ENCODE measurements around the gene ZFHX2.

ZFHX2 gene

DNA sequence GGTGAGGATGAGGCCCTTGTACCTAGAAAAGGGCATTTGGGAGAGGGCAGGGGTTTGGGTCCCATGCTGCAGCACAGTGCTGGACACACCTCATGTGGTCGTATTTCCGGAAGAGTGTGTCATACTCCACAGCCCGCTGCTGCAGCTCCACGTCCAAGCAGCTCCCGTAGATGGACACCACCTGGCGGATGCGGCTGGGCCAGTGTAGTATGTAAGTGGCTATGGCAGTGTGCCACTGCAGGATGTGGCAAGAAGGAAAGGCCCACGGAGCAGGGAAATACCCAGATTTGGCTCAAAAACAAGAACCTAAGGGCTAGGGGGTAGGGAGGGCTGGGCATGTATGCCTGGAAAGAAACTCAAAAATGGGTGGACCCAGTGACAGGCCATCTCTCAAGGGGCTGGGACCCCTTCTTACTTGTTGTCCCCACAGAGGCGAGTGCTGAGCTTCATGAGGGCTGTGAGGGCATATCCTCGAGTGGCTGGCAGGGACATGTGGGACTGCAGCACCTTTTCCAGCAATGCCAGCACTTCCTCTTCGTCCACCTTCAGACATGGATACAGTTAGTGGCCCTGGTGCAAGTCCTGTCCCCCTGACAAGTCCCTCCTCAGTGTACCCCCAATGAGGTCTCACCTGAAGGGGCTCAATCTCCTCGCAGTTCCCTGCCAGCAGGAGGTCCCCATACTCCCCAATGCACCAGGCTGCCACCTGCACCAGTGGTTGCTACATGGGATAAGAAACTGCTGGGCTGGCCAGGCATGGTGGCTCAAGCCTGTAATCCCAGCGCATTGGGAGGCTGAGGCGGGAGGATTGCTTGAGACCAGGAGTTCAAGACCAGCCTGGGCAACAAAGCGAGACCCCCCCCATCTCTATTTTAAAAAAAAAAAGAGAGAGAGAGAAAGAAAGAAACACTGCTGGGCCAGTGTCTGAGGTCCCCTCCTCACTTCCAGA is 10.6 kb upstream of the ZFHX2 start:
- no peak for DNase-seq (ENCODE audit: low read depth in 1 of 2, low spot score in 1 of 2)

DNA sequence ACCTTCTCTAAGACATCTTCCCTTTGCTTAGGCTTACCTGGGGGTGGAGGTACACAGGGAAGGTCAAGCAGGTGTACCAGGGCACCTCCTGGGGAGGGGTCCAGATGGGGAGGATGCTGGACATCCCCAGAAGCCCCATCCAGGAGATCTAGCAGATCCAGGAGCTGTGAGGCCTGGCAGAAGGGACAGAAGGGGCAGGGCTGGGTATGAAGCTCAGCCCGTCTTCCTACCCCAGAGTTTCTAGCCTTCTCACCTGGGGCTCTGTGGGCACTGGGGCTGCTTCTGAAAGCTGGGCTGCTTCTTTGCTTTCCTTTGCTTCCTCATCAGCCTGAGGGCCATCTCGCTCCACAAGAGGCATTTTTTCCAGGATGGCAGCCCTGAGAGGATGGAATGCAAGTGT is 9.7 kb upstream of the ZFHX2 start:
- no peak for DNase-seq (ENCODE audit: low read depth in 1 of 2, low spot score in 1 of 2)

DNA sequence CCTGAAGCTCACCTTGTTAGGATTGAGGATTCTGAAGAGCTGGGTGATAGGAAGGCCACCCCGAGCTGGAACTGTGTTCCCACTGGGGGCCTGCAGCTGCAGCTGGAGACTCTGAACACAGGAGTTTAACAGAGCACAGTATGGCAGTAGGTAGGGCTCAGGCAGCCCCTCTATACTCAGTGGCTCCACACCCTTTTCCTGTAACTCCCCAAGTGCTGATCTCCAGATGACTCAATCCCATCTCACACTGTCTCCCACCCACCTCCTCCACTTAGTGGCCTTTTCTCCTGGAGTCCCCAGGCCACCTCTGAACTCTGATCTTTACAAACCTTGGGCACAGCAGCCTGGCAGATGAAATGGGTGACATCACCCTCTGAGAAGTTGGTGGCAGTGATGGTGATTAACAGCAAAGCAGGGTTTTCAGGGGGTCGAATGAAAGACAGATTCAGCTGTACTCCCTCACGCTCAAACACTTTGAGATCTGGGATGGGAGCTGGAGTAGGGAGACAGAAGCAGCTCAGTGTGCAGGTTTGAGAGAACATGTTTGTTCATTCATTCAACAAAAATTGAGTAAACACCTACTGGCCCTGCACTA is 8.5 kb upstream of the ZFHX2 start:
- DNase-seq (ENCODE audit: low read depth in 1 of 2, low spot score in 1 of 2): no peak

DNA sequence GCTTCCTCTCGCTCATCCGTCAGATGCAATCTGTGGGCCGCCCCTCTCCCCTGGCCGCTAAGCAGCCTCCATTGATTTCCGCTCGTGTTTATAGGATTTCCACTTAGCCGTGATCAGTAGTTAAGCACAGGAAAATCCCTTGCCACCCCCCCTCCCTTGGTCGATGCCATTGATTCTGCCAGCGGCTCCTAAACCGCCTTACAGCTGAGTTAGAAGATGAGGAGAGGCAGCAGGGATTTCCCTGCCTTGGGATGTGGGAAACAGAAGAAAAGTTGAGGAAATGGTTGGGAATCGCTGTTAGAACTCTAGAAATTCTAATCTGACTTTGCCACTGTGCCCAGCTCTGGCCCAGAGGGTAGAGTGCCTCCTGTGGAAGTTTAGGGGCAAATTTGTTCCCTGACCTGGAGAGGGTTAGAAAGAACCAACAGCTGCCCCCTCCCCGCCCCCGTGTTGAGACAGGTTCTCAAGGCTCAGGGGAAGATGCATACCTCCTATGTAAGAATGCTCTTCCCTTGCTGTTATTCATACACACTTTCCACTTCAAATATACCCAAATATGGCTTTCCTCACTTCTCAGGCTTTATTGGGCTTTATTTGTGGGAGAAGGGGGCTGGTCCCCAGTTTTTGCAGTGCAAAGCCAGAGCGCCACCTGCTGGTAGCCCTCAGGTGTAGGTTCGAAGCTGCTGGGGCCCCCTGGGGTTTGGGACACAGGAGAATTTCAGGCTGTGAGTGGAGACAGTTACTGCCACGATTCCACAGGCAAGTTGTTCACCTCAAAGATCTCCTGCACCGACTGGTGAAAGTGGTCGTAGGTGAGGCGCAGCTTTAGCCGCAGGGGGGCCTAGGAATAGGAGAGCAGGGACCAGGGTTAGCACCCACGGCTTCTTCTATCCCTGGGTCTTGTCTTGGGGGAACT is 7.7 kb upstream of the ZFHX2 start:
- DNase-seq (ENCODE audit: low read depth in 1 of 2, low spot score in 1 of 2): peak; percentile 41 to 46

DNA sequence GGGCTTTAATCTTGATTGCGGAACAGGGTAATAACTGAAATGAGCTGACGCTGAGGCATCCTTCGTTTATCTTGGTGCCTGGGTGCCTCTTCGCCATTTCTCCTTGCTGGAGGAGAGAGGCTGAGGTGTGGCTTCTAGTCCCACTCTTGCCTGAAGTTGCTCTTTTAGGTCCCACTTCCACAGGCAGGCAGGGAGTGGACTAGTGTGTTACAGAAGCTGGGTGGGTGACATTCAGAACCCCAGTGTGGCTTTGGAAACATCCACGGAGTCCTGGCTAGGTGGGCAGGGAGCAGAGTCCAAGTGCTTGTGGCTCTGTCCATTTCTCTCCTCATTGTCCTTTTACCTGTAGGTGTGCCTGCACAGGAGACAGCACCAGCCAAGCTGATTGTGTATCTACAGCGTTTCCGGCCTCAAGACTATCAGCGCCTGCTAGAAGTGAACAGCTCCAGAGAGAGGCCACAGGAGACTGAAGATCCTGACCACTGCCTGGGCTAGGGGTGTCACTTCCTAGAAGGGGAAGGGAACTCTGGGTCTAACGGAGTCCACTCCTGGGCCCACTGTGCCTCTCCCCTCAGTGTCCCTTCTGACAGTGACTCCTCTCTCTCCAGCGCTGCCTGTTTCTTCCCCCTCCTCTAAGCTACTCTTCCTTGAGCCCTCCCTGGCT is 6.9 kb upstream of the ZFHX2 start:
- no peak for DNase-seq (ENCODE audit: low read depth in 1 of 2, low spot score in 1 of 2)

DNA sequence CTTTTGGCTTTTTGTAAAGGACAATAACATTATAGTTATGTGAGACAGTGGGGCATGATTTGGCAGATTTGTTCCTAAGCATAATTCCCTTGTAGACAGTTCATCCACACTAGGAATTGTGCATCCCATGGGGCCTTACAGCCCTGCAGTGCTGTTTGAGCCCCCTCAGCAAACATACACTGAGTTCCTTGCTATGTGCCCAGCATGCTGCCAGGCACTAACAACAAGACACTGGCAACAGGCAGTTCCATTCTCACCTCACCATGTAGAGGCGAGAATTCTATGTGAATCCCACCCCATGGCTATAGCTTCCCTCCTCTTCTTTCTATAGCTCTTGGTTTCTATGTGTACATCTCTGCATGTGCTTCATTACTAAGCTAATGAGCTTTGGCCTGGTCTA is 6.4 kb upstream of the ZFHX2 start:
- DNase-seq (ENCODE audit: low read depth in 1 of 2, low spot score in 1 of 2): no peak

DNA sequence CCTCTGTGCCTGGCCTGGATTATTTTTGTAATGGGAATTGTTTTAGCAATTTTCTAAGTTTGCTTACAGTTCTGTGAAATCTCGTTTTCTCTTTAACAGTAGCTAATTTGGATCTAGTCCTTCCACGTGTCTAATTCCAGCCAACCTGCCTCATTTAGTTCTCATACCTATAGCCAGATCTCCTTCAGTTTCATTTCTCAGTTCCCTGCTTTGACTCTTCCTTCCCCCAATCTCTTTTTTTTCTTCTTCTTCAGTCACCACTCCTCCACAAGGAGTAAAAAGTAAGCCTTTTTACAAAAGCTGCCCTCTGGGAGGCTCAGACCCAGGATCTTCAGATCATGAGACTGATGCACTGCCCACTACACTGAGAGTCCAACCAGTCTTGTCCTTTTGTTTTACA is 6.0 kb upstream of the ZFHX2 start:
- no peak for DNase-seq (ENCODE audit: low read depth in 1 of 2, low spot score in 1 of 2)

DNA sequence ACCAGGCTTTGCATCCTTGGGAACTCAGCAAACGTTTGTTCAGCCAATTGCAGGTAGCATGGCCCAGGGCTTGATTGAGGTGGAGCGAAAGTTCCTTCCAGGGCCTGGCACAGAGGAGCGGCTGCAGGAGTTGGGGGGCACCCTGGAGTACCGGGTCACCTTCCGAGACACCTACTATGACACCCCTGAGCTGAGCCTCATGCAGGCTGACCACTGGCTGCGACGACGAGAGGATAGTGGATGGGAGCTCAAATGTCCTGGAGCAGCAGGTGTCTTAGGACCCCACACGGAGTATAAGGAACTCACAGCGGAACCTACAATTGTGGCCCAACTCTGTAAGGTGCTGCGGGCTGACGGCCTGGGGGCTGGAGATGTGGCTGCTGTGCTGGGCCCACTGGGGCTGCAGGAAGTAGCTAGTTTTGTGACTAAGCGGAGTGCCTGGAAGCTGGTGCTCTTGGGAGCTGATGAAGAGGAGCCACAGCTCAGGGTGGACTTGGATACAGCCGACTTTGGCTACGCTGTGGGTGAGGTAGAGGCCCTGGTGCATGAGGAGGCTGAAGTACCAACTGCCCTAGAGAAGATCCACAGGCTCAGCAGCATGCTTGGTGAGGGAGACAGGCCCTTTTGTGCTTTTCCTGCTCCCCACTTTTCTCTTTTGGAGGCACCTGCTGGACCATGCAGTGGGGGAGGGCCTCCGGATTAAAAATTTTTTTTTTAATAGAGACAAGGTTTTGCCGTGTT is 5.3 kb upstream of the ZFHX2 start:
- DNase-seq (ENCODE audit: low read depth in 1 of 2, low spot score in 1 of 2): no peak

DNA sequence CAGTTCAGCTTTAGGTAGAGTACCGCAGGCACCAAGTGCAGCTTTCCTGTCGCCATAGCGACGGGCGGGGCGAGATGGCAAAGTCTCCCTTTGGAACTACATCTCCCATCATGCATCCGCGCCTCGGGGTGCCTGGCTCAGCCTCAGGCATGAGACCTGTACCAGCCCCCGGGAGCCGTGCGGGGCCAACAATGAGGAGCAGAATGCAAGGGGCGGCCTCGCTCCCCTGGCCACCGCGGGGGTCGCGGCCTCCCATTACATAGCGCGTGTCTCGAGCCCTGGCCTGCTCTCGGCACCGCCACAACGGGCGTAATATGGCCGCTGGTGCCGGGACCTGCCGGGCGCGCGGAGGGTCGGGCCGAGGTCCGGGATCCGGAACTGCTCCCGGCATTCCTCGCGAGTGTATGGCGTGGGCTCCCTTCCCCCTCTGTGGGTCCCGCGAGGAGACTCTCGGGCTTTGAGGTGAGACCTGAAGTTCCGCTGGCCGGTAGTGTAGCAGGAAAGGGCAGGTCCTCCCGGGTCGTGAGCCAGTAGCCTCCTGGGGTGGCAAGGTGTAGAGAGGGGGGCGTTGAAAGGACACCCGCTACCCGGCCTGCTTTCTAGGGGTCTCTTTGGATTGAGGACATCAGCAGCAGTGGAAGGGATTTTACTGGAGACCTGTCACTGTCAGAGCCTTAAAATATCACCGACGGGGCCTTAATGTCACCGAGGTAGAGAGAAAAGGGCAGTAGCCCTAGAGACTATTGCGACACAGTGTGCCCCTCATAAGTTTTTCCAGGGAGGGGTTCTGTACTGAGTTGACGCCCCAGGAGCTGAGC is 4.5 kb upstream of the ZFHX2 start, which contains the start of gene THTPA:
TSS of gene THTPA (plus strand) at position 390 of the 818 bp plus-strand sequence. CDS start 487 bp downstream, outside the sequence.
- DNase-seq (ENCODE audit: low read depth in 1 of 2, low spot score in 1 of 2): peak; percentile 82 to 93

DNA sequence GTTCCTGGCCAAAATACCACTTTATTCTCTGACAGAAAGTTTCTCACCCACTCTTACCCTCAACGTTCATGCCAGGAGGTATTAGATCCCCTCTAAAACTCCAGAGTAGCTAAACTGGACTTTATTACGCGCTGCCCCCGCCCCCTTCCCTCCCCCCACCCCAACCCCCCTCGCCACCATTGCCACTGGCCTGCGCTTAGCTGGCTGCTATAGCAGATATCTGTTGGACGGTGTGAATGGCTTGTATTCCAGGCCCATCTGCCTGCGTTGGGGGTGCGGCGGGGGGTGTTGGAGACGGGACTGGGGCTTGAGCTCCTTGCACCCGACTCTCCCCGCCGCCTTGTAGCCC is 3.9 kb upstream of the ZFHX2 start:
- DNase-seq (ENCODE audit: low read depth in 1 of 2, low spot score in 1 of 2): no peak

DNA sequence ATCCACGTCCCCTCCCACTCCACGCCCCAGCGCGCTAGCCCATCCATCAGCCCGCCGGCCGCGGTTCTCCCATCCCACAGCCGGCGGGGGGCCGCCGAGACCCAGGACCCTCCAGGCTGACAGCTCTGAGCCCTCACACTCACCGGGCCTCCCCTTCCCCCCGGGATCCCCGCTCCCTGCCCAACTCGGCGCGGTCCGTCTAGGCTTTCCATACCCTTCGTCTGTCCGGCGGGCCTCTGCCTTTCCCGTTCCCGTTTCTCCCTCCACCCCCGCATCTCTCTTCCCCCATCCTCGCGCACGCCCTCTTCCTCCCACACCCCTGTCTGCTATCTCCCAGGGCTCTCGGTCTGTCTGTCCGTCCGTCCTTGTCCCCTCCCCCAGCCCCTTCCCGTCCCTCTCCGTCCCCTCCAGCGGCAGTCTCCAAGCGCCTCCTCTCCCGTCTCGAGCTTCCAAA is 726 bp downstream of the ZFHX2 start:
- no peak for DNase-seq (ENCODE audit: low read depth in 1 of 2, low spot score in 1 of 2)

DNA sequence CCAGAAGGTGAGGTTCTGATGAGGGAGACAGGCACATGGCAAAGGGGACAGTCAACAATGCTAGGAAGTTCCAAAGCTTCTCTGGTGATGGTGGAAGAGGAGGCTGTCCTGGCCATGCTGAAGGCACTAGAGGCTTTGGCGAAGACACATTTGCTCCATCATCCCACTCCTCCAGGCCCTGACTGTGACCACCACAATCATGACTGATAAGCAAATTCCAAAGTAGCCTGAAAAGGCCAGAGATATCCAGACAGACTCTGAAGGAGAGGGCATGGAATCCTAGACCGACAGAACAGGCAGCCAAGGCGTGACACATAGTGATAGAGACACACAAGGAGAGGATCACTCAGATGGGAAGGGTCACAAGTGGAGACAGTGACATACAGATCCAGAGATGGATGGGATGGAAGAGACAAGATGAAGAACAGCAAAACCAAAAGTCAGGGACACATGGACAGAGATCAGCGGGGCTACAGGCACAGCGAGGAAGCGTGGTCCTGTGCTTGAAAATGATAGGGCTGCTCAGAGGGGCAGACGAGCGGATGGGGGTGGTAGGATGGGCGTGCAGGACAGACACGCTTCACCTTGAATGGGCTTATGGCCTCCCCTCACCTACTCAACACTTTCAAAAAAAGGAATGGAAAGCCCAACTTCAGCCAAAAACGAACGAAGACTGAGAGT is 1.3 kb downstream of the ZFHX2 start:
- DNase-seq (ENCODE audit: low read depth in 1 of 2, low spot score in 1 of 2): no peak

DNA sequence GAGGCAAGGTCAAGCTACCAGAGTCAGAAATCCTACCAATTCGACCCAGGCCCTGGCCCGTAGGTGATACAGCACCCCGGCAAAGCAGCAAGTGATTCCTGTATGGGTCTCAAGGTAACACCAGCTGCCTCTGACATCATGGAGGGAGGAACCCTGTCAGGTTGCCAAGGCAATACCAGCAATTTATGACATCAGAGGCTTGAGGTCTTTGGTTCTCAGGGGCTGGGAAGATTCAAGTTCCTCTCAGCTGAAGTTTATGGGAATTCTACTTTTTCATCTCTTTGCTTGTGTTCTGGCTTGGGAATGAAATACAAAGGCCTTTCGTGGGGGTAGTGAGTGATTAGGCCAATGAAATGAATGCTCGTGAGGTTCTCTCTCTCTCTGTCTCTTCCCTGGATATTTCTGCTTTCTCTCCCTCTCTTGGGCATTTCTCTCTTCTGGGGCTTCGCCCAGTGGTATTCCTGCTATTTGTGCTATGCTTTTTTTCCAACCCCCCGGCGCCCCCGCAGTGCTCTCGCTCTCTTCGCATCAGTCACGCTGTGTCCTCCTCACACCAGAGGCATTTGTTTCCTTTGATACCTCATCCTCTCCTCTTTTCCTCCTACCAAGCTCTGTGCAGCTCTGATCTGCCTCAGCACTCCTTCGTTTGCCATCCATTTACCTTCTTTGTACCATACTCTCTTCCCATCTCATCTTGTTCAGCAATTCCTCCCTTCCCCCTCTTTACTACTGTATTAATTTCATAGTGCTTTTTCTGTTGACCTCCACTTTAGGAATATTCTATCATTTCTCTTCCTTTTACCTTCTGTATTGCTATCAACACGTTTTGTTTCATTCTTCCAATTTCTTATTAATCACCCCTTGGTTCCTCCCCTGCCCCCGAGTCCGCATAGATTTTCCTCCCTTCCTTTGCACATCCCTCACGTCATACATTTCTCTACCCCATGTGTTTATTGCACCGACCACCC is 2.9 kb downstream of the ZFHX2 start:
- no peak for DNase-seq (ENCODE audit: low read depth in 1 of 2, low spot score in 1 of 2)

DNA sequence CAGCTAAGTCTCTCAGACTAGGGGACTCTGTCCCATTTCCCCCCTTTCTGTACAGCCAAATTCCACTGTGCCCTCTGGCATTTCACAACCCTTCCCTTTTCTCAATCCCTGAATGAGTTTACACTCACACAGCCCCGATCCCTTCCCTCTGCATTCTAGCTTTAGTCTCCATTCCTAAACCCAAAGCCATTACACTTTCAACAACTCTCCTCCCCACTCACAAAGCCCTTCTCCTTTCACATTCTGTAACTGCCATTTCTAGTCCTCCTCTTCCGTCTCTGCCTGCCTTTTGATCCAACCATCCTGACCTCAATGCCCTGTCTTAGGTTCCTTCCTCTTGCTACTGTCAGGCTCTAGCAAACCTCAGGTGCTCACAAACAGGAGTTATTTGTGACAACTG is 3.6 kb downstream of the ZFHX2 start:
- DNase-seq (ENCODE audit: low read depth in 1 of 2, low spot score in 1 of 2): no peak

DNA sequence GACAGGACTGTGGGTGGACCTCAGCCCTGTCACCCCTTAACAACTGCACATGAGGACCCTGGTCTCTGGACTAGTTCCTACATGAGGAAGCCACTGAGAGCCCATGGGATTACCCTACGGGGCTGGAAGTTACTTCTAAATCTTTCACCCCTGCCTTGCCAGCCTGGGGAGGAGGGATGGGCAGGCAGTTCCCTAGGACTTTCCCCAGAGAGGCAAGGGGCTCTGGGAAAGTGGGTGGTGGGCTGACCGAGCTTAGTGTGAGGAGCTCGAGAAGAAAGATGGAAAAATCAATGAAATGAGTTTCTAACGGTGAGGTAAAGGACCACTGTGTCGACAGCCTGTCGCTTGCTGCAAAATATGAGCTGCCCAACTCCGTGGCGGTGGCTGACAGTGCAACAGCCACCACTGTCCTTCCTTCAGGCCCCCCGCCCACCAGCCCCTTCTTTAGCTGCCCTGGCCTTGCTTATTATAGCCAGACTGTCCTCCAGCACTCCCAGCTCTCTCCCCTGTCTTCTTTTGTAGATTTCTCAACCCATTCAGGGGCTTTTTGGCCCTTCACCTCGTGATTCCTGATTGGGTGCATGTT is 5.0 kb downstream of the ZFHX2 start:
- no peak for DNase-seq (ENCODE audit: low read depth in 1 of 2, low spot score in 1 of 2)

DNA sequence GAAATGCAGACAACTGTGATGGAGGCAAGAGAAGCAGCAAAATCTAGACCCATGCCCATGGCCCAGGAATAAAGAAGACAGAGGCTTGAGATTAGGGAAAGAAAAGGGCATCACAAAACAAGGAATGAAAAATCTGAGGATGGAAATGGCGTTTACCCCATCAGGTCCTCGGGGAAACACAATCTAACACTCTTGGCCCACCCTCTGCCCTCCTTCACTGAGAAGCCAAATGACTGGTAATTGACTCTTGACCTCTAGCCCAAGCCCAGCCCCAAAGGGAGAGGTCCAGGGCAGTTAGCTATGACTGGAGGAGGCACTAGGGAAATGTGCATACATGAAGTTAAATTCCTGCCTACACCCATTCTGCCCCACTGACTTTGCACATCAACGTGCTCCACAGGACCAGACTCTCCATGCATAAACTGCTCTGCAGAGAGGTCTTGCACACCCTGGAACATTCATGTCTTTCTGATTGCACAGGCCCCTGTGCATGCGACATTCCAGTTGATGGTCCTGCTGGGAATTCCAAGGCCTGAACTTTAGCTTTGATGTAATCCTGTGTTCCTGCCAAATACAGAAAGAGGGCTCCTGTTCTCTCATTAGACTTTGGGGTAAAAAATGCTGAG is 5.7 kb downstream of the ZFHX2 start:
- DNase-seq (ENCODE audit: low read depth in 1 of 2, low spot score in 1 of 2): no peak

Measured in activated CD4-positive, alpha-beta T cell treated with anti-CD3 and anti-CD28 coated beads, Interleukin-2, amount 50 U/mL, for 24 hours (primary cell).